ENCODE measurements around the gene CYB561A3. TPM values are rescaled to one million over a fixed set of nuclear protein-coding genes. Genes with fewer than 3 reads are reported as not detected.

Gene CYB561A3
- total and polyA plus RNA-seq, 2 donors (not counting 1 experiment from before 2014, with no cell fraction given): 248 to 756 TPM

DNA sequence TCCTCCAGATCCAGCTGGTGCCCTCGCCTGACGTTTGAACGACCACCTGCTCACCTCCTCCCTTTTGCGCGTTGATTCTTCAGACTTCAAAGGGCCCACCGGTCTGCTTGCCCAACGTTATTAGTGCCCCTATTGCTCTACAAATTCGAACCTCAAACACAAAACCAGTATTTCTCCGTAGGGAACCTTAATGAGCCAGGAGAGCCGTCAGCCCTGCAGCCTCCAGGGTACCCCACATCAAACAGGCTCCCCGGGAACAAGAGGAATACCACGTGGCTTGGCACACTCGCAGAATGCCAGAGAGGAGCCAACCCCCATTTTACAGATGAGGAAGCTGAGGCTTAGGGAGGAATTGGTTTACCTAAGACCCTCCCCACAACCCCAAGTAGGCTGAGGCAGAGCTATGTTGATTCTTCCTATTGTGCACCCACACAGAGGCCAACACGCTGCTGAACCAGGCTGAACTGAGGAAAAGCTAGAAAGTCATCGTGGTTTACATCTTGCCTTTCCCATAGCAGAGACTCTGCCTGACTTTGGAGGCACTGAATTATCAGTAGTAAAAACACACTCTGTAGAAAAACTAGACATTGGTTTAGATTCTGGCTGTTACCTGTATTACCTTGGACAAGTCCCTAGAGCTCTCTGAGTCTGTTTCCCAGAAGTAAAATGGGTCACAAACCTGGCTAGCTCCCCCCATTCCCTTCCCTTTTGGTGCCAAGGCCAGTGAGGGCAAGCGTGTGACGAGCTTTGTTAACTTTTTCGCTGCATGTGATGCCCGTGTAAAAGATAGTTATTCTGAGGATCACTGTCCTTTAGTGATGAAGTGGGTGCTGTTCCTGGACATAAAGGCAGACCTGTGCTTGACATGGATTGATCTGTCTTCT lies 27.9 kb downstream of the CYB561A3 start:
- Histone ChIP-seq H3K9ac (ENCODE audit: low read length) (peak overlapping the region; percentile 82), H3K36me3 (replicated peaks in 1 of 2; ENCODE audit: control extremely low read depth in 1 of 2, control insufficient read depth in 1 of 2, extremely low read depth in 1 of 2, insufficient read depth in 2 of 2, low read length in 1 of 2) (peaks cover 4 to 11% of the 10 kb centered on the region in 2 experiments), H3K9me3 (ENCODE audit: control extremely low read depth in 1 of 3, control insufficient read depth in 2 of 3, insufficient read depth in 1 of 3, low read length in 2 of 3) (no peaks in the 10 kb centered on the region), H3K4me2 (replicated peaks; ENCODE audit: low read depth, low read length, poor library complexity, severe bottlenecking) (peak overlapping the region; percentile 88), H3K4me3 (ENCODE audit: control extremely low read depth in 1 of 5, extremely low read depth in 1 of 5, insufficient read depth in 1 of 5, low read depth in 2 of 5, low read length in 4 of 5) (peak overlapping the region; percentile 75 to 97 (median 84)), H3K27ac (ENCODE audit: low read length in 2 of 2) (peak overlapping the region; percentile 76 to 88), H2AFZ (ENCODE audit: insufficient read depth, low read depth, low read length, poor library complexity, severe bottlenecking) (peak overlapping the region; percentile 86), H4K20me1 (ENCODE audit: control insufficient read depth, insufficient read depth, low read length, poor library complexity, severe bottlenecking) (peaks cover 22% of the 10 kb centered on the region), H3K79me2 (ENCODE audit: control insufficient read depth, insufficient read depth, low read length) (peaks cover 49% of the 10 kb centered on the region), H3K27me3 (replicated peaks in 1 of 4; ENCODE audit: control extremely low read depth in 1 of 4, control insufficient read depth in 3 of 4, insufficient read depth in 4 of 4, low read length in 3 of 4) (no peaks in the 10 kb centered on the region), H3K4me1 (ENCODE audit: control insufficient read depth in 2 of 2, insufficient read depth in 2 of 2, low read length in 2 of 2) (peaks cover 30 to 35% of the 10 kb centered on the region in 2 donors)
- 24% methylated on average over 18 of the region's 19 CpGs for WGBS (ENCODE audit: insufficient coverage)
- Mint-ChIP-seq H3K9me3 (ENCODE audit: insufficient read depth) (no peaks in the 10 kb centered on the region), H3K27ac (peak overlapping the region; percentile 97), H3K4me3 (peak overlapping the region; percentile 98), H3K4me1 (peaks cover 61% of the 10 kb centered on the region), H3K27me3 (no peaks in the 10 kb centered on the region)
- ATAC-seq (ENCODE audit: low read depth): peak; percentile 6
- intact Hi-C loops (cut with micrococcal nuclease): loop anchor here (1.0 to 5.0 kb wide), 3 partner anchors 97 to 491 kb away; partner anchors contain the start of genes CCDC86, SDHAF2 and VPS37C
- ChIA-PET POLR2A (interaction anchor here (0.8 to 2.1 kb wide), 6 partner anchors 23 to 96 kb away, joined by 3 to 12 read pairs (median 4); partner anchors contain the start of genes CPSF7, CYB561A3, SDHAF2 and TMEM138), CTCF (interaction anchor here (0.9 to 11.2 kb wide), 8 partner anchors 12 to 101 kb away, joined by 3 to 649 read pairs (median 10); partner anchors contain the start of genes CPSF7, CYB561A3, SDHAF2 and TMEM138)
- TF ChIP-seq, protein P1, sequence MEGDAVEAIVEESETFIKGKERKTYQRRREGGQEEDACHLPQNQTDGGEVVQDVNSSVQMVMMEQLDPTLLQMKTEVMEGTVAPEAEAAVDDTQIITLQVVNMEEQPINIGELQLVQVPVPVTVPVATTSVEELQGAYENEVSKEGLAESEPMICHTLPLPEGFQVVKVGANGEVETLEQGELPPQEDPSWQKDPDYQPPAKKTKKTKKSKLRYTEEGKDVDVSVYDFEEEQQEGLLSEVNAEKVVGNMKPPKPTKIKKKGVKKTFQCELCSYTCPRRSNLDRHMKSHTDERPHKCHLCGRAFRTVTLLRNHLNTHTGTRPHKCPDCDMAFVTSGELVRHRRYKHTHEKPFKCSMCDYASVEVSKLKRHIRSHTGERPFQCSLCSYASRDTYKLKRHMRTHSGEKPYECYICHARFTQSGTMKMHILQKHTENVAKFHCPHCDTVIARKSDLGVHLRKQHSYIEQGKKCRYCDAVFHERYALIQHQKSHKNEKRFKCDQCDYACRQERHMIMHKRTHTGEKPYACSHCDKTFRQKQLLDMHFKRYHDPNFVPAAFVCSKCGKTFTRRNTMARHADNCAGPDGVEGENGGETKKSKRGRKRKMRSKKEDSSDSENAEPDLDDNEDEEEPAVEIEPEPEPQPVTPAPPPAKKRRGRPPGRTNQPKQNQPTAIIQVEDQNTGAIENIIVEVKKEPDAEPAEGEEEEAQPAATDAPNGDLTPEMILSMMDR (IDR thresholded peaks at IDR 0.05): no peak
- TF ChIP-seq EZH2 (IDR thresholded peaks at IDR 0.05; ENCODE audit: borderline replicate concordance, insufficient read depth, low read depth, low read length, poor library complexity, severe bottlenecking): no peak
- DNase-seq: no peak

Data from B cell (primary cell).